Inferior parietal cortex (tissue), 1 donor: ENCODE measurements around the gene NCAM2.
A peak's percentile ranks its signal among the peaks of the same experiment; 100 is the strongest.

ENCODE experiments used
- DNase-seq: peaks from one replicate; pipeline ENCODE4 v3.0.0-alpha.2; 2016; ENCODE audit errors: extremely low spot score

NCAM2 gene

DNA sequence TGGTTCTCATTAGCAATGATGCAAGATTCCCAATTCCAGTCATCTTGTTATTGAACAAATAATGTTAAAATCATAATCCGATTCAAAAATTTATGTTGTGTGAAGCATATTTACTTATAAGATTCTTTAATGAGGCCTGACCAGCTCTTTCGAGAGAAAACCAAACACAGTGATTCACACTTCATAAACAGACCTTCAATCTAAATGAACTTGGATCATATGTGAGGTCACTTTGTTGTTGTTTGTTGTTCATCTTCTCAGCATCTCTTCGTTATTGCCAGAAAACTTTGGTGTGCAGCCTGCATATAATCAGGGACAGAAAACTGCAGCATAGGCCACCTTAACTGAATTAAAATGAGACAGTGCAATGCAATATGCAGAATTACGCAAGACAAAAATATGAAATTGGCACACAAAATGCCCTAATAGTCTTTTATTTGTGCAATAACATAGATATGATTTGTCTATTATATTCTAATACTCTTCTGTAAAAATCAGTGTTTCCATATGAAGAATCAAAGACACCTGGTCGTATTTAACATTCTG is 30.1 kb downstream of the NCAM2 start:
- DNase-seq = no peak

DNA sequence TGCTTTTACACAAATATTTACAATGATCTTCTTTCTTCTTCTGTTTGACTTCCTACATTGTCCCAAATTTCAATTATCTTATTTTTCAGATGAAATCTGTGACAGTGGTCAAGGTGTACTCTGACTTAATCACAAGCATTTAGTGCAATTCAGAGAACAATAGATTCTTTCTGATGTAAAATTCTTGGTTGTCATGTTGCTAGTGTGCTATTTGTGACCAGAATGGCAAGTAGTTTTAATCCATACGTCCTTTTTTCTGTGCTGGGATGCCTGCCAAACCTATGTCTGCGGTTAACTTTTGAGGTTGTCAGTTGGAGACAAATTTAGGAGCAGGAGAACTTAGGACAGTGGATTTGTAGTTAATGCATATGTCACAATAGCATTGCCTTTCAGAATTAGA is 31.0 kb downstream of the NCAM2 start:
- DNase-seq = peak; percentile 42

- no peak for DNase-seq
Measured at GRCh38 chr21:21030311-21030710, 32.1 kb downstream of the NCAM2 start.

DNA sequence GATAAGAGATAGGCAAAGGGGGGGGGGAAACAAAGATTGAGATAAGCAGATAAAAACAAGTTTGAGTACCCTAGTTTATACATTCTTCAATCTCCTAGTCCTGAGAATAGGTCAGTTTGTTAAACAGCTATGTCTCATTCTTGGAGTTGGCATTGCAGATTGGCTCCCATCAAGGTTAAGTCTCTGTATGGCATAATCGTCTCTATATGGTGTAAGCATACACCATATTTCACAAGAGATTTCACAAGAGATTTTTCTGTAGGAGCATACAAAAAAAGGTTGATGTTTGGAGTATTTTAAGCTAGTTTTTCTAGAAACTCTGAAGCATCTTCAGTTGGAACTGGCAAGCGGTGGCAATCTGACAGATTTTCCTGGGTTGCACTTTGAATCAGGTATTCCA is 35.8 kb downstream of the NCAM2 start:
- DNase-seq = no peak

DNA sequence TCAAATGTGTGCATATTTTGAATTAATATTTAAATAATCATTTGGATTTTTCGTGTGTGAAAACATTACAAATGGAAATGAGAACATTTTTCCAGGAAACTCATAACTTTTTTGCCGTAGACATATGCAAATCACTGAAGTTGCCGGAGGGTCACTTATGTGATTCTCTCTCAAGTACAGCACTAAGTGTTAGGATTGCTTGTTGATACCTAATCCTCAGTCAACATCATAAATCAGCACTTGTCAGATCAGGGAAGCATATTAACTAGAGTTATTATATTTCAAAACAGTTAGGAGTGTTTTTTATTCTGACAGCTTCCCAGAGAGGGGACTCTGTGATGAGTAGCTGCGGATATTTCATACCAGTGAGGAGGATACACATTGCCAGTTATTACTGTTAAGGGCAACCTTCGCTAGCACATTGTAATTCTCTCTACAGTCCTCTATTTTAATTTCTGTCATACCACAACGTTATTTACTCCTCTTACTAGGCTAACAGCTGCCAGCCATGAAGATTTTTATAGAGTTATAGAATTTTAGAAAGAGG is 41.5 kb downstream of the NCAM2 start:
- DNase-seq = no peak

GRCh38 chr21:21045518-21045917 is 47.3 kb downstream of the NCAM2 start:
- no peak for DNase-seq

GRCh38 chr21:21046063-21046462 is 47.9 kb downstream of the NCAM2 start:
- peak; percentile 45 for DNase-seq

- no peak for DNase-seq
Measured at GRCh38 chr21:21051109-21052055, 53.2 kb downstream of the NCAM2 start.

GRCh38 chr21:21052672-21053071 is 54.5 kb downstream of the NCAM2 start:
- DNase-seq = no peak

- DNase-seq = no peak
Measured at GRCh38 chr21:21057349-21058062, 59.3 kb downstream of the NCAM2 start.

DNA sequence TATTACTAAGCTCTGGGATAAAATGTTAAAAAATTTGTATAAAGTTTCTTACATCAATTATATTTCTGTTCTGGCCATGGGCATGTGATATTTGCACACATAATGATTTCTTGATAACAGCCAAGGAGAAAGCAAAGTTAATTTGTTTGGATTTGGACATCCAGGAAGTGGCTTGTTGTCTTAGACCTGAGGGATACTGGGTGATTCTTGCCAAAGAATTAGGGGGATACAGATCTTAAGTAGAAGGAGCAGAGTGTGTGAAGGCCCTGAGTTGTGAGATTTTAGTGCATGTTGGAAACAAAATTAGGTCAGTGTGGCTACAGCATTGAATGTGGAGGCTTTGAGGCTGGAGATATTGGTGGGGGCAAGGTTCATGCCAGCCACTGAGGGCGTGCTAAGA is 65.6 kb downstream of the NCAM2 start:
- DNase-seq = no peak

DNA sequence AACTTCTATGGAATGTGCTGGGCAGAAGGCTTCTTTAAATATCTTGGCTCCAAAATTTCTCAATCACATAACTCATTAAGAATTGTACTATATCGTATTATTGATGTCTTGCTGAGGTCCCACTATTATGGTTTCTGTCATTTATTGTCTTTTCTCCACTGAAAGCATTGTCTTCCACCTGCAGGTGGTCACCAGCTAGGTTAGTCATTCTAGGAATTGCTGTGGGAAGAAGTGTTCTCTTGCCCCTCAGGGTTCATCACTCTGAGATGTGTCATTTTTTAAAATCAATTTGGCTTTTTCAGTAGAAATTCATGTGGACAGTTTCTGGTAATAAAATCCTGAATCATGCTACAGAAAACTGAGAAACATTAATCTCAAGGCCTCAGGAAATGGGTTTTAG is 66.1 kb downstream of the NCAM2 start:
- DNase-seq = no peak

GRCh38 chr21:21067375-21067774 is 69.2 kb downstream of the NCAM2 start:
- DNase-seq = no peak

GRCh38 chr21:21074305-21074704 is 76.1 kb downstream of the NCAM2 start:
- DNase-seq = no peak

DNA sequence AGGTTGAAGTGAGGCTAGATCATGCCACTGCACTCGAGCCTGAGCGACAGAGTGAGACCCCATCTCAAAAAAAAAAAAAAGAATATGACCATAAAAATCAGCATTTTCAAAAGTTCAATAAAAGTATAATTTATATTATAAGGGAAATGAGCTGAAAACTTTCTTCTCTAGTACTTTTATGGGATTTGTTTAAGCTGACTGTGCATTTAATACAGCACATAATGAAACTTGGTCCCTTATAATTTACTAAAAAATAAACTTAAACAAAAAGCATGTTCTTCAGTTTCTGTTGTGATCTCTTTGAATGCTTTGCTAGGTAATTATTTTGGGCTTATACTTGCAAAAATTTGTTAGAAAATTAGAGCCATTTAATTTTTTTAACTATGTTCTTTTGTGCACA is 77.8 kb downstream of the NCAM2 start:
- DNase-seq = no peak

GRCh38 chr21:21076491-21076890 is 78.3 kb downstream of the NCAM2 start:
- DNase-seq = no peak

- no peak for DNase-seq
Measured at GRCh38 chr21:21079646-21080045, 81.4 kb downstream of the NCAM2 start.

GRCh38 chr21:21084179-21084578 is 86.0 kb downstream of the NCAM2 start:
- DNase-seq = no peak

- DNase-seq = no peak
Measured at GRCh38 chr21:21085206-21085605, 87.0 kb downstream of the NCAM2 start.

GRCh38 chr21:21096956-21097355 is 98.7 kb downstream of the NCAM2 start:
- peak; percentile 72 for DNase-seq

DNA sequence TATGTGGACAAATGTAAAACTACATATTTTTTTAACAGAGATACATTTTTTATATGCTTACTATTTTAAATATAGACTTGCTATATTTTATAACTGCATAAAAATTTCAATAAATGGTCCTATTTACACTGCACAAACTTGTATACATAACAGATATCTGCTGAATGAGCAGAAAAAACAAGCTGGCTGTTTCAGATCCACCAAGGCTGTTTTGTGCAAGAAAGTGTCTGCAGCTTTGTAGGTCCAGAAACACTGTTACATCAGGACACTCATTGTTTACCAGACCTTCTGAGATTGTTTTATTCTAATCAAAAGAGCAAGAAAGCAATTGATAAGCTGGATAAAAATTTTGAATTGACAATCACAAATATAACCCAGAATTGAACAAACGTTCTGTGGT is 99.3 kb downstream of the NCAM2 start:
- DNase-seq = no peak

GRCh38 chr21:21101911-21102310 is 103.7 kb downstream of the NCAM2 start:
- DNase-seq = peak; percentile 72
